ENCODE results near the gene NRIP1. TPM values are rescaled to one million over a fixed set of nuclear protein-coding genes. Genes with fewer than 3 reads are reported as not detected.

NRIP1 gene
- total and polyA plus RNA-seq, 9 of the 15 experiments (the other 6 are each of a cell fraction or from before 2014, with no cell fraction given), result 4.3 to 42.8 (median 19.6) TPM

GRCh38 chr21:15094706-15095105 lies 29.9 kb upstream of the NRIP1 start (continued):
- no peak for TF ChIP-seq TSHZ1 (CRISPR knock-in tag; IDR thresholded peaks at IDR 0.05)
- no peak for TF ChIP-seq FOXA1 (IDR thresholded peaks at IDR 0.05; ENCODE audit: borderline replicate concordance)
- TF ChIP-seq ZKSCAN8 (CRISPR knock-in tag; IDR thresholded peaks at IDR 0.05), result no peak
- TF ChIP-seq ZNF695 (CRISPR knock-in tag; IDR thresholded peaks at IDR 0.05), result no peak
- no peak for TF ChIP-seq PTRF (tag; IDR thresholded peaks at IDR 0.05)
- no peak for TF ChIP-seq ZNF766 (CRISPR knock-in tag; conservative IDR thresholded peaks at IDR 0.05)
- no peak for TF ChIP-seq PHF8 (IDR thresholded peaks at IDR 0.05; ENCODE audit: borderline replicate concordance, low read length)
- TF ChIP-seq POU5F1 (IDR thresholded peaks at IDR 0.05; ENCODE audit: borderline replicate concordance, low read depth, low read length, partially characterized antibody), result no peak

- ATAC-seq, result no peak; the same call in 2 of the 3 replicates
- intact Hi-C loops (cut with micrococcal nuclease), result no loop called here
- TF ChIP-seq, protein P1, sequence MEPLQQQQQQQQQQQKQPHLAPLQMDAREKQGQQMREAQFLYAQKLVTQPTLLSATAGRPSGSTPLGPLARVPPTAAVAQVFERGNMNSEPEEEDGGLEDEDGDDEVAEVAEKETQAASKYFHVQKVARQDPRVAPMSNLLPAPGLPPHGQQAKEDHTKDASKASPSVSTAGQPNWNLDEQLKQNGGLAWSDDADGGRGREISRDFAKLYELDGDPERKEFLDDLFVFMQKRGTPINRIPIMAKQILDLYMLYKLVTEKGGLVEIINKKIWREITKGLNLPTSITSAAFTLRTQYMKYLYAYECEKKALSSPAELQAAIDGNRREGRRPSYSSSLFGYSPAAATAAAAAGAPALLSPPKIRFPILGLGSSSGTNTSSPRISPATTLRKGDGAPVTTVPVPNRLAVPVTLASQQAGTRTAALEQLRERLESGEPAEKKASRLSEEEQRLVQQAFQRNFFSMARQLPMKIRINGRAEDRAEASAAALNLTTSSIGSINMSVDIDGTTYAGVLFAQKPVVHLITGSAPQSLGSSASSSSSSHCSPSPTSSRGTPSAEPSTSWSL (CRISPR knock-in tag; IDR thresholded peaks at IDR 0.05; ENCODE audit: borderline replicate concordance), result no peak
- no peak for TF ChIP-seq DNMT1 (IDR thresholded peaks at IDR 0.05)
- no peak for TF ChIP-seq ZNF12 (CRISPR knock-in tag; IDR thresholded peaks at IDR 0.05)
- TF ChIP-seq MCM3 (IDR thresholded peaks at IDR 0.05), result no peak
- no peak for TF ChIP-seq ZNF143 (CRISPR knock-in tag; IDR thresholded peaks at IDR 0.05)
- TF ChIP-seq GTF2F1 (IDR thresholded peaks at IDR 0.05; ENCODE audit: low read depth, low read length), result no peak
- TF ChIP-seq, protein P2, sequence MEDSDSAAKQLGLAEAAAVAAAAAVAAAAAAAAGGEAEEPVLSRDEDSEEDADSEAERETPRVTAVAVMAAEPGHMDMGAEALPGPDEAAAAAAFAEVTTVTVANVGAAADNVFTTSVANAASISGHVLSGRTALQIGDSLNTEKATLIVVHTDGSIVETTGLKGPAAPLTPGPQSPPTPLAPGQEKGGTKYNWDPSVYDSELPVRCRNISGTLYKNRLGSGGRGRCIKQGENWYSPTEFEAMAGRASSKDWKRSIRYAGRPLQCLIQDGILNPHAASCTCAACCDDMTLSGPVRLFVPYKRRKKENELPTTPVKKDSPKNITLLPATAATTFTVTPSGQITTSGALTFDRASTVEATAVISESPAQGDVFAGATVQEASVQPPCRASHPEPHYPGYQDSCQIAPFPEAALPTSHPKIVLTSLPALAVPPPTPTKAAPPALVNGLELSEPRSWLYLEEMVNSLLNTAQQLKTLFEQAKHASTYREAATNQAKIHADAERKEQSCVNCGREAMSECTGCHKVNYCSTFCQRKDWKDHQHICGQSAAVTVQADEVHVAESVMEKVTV (CRISPR knock-in tag; IDR thresholded peaks at IDR 0.05), result no peak
- no peak for TF ChIP-seq CHCHD3 (CRISPR knock-in tag; IDR thresholded peaks at IDR 0.05)
- TF ChIP-seq ZKSCAN1 (IDR thresholded peaks at IDR 0.05; ENCODE audit: low read depth, low read length), result no peak
These were observed 28.4 kb upstream of the NRIP1 start for GRCh38 chr21:15093216-15093615.

More at GRCh38 chr21:15093216-15093615, 28.4 kb upstream of the NRIP1 start:
- in situ Hi-C loops (cut with MboI), result no loop called here
- no peaks in the 10 kb centered on the region for H3K9me1 ChIP-seq (ENCODE audit: control insufficient read depth, insufficient read depth, low read length)
- H3K36me3 ChIP-seq (ENCODE audit: control insufficient read depth, insufficient read depth, low read length), result no peaks in the 10 kb centered on the region
- no peaks in the 10 kb centered on the region for H3K4me1 ChIP-seq (replicated peaks in 1 of 2; ENCODE audit: control insufficient read depth in 2 of 2, insufficient read depth in 2 of 2, low read length in 2 of 2)
- H3K79me2 ChIP-seq (ENCODE audit: control insufficient read depth, insufficient read depth, low read length), result no peaks in the 10 kb centered on the region
- POLR2A ChIA-PET, result interaction anchor here (1.1 kb wide), 1 partner anchor 30 kb away, joined by 3 read pairs; no protein-coding TSS in a partner anchor
- H3K27ac ChIP-seq (ENCODE audit: extremely low read depth, low read depth, low read length), result no peak overlapping the region
- no peak overlapping the region for H3K4me2 ChIP-seq (ENCODE audit: insufficient read depth, low read length)
- 13% methylated on average over 1 of the region's 1 CpG for WGBS (ENCODE audit: insufficient coverage, low coverage, missing lambda C conversion rate)
- H3K27me3 ChIP-seq (ENCODE audit: control insufficient read depth in 2 of 2, insufficient read depth in 2 of 2, low read length in 2 of 2), result 0 out of 5 replicates have a peak, but pooled peaks cover 0 to 2% of the 10 kb centered on the region in 2 experiments
- CTCF ChIA-PET (ENCODE audit: low intra/inter-chr PET ratio), result no interaction called here
- no peak overlapping the region for H3K9ac ChIP-seq (ENCODE audit: insufficient read depth in 1 of 2, low read depth in 2 of 2, low read length in 2 of 2)
- no peak overlapping the region for H3K4me3 ChIP-seq
- FAIRE-seq (no peak), DNase-seq (ENCODE audit: extremely low read depth in 1 of 4, low spot score in 3 of 4) (no peak)
- H3K9me3 ChIP-seq (replicated peaks; ENCODE audit: control insufficient read depth, insufficient read depth, low read depth, low read length), result no peaks in the 10 kb centered on the region
- BruUV-seq (replicated peaks), result no TSS peak
- no peaks in the 10 kb centered on the region for H4K20me1 ChIP-seq (replicated peaks; ENCODE audit: control insufficient read depth, insufficient read depth, low read length)
- H2AFZ ChIP-seq (ENCODE audit: low read depth, low read length), result no peak overlapping the region

Measured in K562 (cell line).